NCI-H1417 (cell line): ENCODE results near the gene PAM16.
"Not testable (repeated sequence)": the region's sequence is repeated elsewhere in the genome, so short reads cannot be mapped to it uniquely, and the experiment has no call there.

ENCODE experiments used
- DNase-seq, 3 experiments: peaks; one replicate each; lab custom pipeline; 2025; lab: John Stamatoyannopoulos, UW

Gene PAM16

GRCh38 chr16:4352843-4353242 is 1.7 kb upstream of the PAM16 start:
- no peak for DNase-seq

DNA sequence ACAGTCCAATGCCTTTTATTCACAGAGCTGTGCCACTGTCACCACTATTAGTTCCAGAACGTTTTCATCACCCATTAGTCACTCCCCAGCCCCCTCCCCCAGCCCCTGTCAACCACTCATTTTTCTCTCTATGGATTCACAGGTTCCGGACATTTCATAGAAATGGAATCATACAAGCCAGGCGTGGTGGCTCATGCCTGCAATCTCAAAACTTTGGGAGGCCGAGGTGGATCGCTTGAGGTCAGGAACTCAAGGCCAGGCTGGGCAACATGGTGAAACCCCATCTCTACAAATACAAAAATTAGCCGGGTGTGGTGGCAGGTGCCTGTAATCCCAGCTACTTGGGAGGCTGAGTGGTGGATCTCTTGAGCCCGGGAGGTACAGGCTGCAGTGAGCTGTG is 759 bp upstream of the PAM16 start:
- DNase-seq: no peak

DNA sequence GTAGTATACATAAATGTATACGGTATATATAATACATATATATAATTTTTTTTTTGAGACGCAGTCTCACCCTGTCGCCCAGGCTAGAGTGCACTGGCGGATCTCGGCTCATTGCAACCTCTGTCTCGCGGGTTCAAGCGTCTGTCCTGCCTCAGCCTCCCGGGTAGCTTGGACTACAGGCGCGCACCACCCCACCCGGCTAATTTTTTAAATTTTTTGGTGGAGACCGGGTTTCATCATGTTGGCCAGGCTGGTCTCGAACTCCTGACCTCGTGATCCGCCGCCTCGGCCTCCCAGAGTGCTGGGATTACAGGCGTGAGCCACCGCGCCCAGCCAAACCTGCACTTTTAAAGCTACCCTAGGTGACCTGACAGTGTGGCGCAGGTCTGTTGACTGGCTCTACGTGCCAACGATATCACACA is 745 bp downstream of the PAM16 start:
- DNase-seq: no peak

- DNase-seq: no peak
These were observed 1.8 kb downstream of the PAM16 start for GRCh38 chr16:4349332-4349731.

DNA sequence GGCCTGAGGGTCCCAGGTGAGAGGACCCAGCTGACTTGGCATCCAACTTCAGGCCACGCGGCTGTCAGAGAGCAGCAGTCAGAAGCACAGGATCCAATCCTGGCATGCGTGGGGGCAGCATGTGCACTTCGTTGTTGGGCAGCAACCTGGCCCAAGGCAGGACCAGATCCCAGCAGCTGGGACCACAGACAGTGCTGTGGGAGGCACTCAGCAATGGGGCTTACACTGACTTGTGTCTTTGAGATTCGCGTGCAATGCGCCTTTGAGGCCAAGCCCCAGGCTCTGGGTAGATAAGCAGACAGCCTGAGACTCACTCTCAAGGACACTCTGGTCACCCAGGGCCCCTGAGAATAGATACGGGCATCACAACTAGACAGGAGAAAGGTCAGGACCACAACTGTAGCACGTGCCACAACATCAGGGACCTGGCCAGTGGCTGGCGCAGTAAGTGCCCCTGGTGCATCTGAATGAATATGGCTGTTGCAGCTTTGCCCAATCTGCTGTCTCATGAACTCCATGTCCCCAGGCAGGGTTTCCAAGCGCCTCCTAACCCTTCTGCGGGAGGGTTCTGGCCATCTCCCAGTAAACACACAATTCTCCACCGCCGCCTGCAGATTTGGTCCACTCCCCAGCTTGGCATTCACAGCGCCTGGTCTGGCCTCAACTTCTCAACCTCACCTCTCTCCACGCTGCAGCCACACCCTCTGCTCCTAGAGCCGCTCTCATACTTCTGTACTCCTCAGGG is 3.2 kb downstream of the PAM16 start:
- DNase-seq: no peak

DNA sequence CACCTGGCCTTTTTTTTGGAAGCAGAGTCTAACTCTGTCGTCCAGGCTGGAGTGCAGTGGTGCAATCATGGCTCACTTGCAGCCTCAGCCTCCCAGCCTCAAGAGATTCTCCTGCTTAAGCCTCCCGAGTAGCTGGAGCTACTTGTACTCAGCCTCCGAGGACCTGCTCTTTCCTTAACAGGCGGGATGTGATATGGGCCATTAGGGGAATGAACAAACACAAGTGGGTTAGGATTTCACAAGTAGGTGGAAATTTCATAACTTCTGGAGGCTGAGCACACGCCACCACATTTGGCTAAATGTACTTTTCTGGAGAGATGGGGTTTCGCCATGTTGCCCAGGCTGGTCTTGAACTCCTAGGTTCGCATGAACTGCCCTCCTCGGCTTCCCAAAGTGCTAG is 4.1 kb downstream of the PAM16 start:
- DNase-seq: no peak

GRCh38 chr16:4345836-4346781 is 5.0 kb downstream of the PAM16 start:
- DNase-seq: peak in 1 of 3 experiments; percentile 50

DNA sequence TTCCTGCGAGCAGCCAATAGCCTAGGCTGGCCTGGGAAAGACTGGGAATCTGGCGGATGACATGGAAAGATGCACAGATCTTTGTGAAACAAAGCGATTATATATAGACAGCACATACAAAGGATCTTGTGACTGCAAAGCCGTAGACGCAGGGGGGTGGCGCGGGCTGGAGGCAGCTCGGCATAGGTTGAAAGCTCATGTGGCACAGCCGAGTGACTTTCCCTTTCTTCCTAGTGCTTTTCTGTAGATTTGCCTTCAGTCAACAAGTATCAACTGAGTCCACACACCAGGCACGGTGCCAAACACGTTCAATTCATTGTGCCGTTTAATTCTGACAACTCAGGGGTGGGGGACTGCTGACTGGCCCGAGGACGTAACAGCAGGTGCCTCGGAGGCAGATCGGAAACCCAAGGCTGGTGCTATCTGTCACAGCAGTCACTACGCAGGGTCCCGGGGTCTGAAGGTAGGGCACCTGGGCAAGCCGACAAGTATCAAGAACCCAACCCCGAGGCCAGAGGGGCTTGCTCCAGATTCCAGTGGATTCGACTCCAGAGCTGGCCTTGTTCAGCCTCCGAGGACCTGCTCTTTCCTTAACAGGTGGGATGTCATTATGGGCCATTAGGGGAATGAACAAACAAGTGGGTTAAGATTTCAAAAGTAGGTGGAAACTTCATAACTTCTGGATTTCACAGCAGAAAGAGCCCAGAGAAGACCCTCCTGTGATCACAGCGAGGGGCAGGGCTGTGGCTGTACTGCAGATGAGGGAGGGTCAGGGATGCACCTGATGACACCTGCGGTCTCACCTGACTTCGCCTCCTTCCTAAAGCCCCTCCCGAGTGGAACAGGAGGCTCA is 5.9 kb downstream of the PAM16 start:
- peak; percentile 43 to 93 (median 77) for DNase-seq

DNA sequence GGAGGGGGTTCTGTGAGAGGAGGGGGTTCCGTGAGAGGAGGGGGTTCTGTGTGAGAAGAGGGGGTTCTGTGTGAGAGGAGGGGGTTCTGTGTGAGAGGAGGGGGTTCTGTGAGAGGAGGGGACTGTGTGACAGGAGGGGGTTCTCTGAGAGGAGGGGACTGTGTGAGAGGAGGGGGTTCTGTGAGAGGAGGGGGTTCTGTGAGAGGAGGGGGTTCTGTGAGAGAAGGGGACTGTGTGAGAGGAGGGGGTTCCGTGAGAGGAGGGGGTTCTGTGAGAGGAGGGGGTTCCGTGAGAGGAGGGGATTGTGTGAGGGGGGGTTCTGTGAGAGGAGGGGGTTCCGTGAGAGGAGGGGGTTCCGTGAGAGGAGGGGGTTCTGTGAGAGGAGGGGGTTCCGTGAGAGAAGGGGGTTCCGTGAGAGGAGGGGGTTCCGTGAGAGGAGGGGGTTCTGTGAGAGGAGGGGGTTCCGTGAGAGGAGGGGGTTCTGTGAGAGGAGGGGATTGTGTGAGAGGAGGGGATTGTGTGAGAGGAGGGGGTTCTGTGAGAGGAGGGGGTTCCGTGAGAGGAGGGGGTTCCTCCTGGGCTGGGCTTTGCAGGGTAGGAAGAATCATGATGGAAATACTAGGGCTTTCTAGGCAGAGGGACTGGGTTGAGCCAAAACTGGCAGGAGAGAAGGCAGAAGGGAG is 6.7 kb downstream of the PAM16 start:
- not testable (repeated sequence) for DNase-seq

DNA sequence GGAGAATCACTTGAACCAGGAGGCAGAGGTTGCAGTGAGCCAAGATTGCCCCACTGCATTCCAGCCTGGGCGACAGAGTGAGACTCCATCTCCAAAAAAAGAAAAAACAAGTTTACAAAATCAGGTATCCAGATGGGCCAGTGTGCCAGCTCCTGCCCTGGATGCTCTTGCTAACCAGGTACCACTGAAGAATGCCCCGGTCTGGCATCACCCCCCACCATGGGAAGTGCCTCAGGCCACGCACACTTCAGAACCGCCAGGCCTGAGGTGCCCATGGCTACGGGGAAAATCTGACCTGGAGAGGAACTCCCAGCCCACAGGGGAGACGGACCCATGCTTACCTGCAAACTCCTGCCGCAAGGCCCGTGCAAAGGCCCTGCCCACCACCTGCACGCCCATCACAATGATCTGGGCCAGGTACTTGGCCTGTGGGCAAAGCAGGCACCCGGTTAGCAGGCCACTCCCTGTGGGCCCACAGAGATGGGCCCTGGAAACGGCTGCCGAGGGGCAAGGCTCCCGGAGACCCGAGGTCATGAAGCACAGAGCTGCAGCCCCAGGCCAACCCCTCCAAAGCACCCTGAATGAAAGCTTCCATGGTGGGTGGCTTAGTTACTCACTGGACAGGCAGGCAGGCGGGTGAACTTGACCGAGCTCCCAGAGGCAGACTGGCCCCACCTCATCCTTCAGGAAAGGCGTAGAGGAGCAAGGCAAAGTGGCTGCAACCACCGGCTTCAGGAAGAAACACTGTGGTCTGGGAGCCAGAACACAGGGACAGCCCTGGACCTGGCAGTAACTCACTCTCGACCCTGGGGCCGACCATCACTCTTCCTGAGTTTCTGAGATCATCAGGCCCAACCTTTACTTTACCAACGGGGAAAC is 8.0 kb downstream of the PAM16 start:
- DNase-seq: no peak

- no peak for DNase-seq
These were observed 9.9 kb downstream of the PAM16 start for GRCh38 chr16:4341250-4341649.

- DNase-seq: no peak
These were observed 10.7 kb downstream of the PAM16 start for GRCh38 chr16:4340443-4340842.

- DNase-seq: peak; percentile 2 to 67 (median 42)
These were observed 11.2 kb downstream of the PAM16 start for GRCh38 chr16:4339909-4340308.

DNA sequence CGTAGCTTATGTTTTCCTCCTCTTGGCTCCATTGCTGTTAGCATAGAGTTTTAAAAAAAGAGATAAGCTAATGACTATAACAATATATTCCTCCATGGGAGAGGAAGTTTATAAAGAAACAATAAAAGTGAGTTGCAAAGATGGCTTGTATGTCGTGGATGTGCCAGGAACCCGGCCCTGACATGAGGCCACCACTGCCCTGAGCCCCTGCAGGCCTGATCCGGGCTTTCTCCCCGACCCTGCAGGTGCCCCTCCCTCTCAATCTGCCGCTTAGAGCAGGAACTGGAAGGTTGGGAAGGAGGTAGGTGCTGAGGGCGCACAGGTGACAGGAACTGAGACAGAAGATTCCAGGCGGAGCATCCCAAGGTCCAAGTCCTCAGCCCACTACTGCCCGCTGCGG is 11.7 kb downstream of the PAM16 start:
- DNase-seq: no peak

DNA sequence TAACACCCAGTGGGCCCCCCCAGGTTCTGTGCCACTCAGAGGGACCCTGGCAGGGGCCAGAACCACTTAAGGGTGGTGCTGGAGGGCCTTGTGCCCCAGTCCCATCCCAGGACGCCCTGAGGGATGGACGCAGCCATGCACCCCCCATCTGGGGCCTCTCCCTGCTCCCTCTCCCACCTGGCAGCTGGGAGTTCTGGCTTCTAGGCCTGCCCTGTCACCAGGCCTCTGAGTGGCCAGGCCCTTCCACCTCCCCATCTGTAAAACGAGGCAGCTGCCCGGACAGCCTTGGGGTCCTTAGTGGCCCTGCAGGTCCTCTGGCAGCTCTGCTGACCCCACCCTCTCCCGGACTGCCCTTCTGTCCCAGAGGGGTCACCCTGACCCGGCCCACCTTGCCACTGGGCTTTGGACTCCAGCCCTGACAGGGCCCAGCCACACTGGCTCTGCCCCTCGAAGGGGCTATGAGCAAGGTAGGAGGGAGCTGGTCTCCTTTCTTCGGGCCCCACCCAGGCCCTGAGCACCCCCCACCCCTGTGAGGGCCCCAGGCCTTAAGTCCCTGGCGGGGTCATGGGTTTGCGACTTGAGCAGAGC is 12.3 kb downstream of the PAM16 start:
- DNase-seq: no peak

GRCh38 chr16:4338125-4338582 is 13.0 kb downstream of the PAM16 start:
- DNase-seq: no peak

- no peak for DNase-seq
These were observed 13.5 kb downstream of the PAM16 start for GRCh38 chr16:4337540-4338088.

DNA sequence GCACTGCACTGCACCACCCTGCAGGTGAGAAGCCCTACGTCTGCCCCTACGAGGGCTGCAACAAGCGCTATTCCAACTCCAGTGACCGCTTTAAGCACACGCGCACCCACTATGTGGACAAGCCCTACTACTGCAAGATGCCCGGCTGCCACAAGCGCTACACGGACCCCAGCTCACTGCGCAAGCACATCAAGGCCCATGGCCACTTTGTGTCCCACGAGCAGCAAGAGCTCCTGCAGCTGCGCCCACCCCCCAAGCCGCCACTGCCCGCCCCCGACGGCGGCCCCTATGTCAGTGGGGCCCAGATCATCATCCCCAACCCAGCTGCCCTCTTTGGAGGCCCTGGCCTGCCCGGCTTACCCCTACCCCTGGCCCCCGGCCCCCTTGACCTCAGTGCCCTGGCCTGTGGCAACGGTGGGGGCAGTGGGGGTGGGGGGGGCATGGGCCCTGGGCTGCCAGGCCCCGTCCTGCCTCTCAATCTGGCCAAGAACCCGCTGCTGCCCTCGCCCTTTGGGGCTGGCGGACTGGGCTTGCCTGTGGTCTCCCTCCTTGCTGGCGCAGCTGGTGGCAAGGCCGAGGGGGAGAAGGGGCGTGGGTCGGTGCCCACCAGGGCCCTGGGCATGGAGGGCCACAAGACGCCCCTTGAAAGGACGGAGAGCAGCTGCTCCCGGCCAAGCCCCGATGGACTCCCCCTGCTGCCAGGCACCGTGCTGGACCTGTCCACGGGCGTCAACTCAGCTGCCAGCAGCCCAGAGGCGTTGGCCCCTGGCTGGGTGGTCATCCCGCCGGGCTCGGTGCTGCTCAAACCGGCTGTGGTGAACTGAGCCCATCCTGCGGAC is 14.2 kb downstream of the PAM16 start:
- no peak for DNase-seq
